Measurements from ENCODE around the gene ZNF680.

Gene ZNF680

DNA sequence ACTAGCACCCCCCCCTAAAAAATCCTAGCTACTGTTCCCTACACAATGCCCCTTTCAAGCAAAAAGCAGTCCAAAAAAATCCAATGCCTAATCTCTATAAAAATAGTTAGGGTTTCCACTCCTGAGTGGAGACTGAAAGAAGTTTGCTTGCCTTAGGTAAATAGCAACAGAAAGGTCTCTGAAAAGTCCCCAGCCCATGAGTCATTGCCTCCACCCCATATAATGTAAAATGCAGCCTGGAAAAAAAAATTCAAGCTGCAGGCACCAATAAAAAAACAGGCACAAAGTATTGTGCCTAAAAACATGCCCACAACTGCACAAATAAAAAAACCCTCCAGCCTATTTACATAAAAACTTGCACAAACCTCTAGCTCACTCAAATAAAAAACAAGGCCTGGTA, 47.5 kb downstream of the ZNF680 start:
- TF ChIP-seq, protein P1, sequence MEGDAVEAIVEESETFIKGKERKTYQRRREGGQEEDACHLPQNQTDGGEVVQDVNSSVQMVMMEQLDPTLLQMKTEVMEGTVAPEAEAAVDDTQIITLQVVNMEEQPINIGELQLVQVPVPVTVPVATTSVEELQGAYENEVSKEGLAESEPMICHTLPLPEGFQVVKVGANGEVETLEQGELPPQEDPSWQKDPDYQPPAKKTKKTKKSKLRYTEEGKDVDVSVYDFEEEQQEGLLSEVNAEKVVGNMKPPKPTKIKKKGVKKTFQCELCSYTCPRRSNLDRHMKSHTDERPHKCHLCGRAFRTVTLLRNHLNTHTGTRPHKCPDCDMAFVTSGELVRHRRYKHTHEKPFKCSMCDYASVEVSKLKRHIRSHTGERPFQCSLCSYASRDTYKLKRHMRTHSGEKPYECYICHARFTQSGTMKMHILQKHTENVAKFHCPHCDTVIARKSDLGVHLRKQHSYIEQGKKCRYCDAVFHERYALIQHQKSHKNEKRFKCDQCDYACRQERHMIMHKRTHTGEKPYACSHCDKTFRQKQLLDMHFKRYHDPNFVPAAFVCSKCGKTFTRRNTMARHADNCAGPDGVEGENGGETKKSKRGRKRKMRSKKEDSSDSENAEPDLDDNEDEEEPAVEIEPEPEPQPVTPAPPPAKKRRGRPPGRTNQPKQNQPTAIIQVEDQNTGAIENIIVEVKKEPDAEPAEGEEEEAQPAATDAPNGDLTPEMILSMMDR (IDR thresholded peaks at IDR 0.05; ENCODE audit: low read depth, low read length, missing control alignments) = no peak
- no peak for DNase-seq (ENCODE audit: extremely low read depth, low read depth)
- no peak overlapping the region for H3K4me3 ChIP-seq (replicated peaks; ENCODE audit: low read depth, low read length)

DNA sequence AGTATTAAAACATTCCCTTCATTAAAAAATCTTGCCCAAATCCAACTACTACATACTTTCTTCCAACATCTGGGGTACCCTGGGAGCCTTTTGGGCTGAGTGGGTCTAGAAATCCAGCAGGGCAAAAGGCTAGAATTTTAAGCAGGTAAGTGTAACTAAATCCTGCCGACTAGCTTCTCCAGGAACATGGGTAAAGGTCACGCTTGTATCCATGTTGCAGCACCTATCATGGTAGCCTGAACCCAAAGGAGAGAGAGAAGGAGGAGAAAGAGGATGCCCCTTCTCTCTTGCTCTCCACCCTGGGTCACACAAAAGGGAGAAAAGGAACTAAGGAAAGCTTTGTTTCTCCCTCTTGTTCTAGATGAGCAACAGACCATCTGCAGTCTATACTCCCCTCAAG, 53.3 kb downstream of the ZNF680 start:
- DNase-seq (ENCODE audit: extremely low read depth, low read depth) = no peak
- TF ChIP-seq, protein P1 (IDR thresholded peaks at IDR 0.05; ENCODE audit: low read depth, low read length, missing control alignments) = no peak
- no peak overlapping the region for H3K4me3 ChIP-seq (replicated peaks; ENCODE audit: low read depth, low read length)

DNA sequence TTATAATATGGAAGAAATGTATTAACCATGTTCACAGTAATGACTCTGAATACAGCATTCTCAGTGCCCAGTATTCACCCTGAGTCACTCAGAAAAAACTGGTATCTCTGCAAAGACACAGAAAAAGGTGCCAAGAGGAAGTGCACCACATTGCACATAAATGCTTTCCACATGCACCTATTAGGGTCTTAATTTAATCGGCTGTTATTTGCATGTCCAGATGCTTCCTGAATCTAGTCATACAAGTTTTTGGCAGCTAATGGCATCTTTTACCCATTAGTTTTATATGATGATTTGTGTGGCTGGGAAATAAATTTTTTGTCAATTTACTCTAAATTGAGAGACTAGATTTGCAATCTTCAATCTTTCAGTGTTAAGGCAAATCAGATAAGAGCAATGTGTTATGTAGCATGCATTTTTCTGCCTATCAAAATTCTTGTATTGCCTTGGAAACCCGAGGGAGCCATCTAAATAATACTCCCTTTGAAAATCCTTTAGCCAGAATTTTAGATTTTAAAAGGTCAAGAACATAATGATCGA, 58.2 kb downstream of the ZNF680 start:
- TF ChIP-seq, protein P1 (IDR thresholded peaks at IDR 0.05; ENCODE audit: low read depth, low read length, missing control alignments) = no peak
- no peak overlapping the region for H3K4me3 ChIP-seq (replicated peaks; ENCODE audit: low read depth, low read length)
- DNase-seq (ENCODE audit: extremely low read depth, low read depth) = no peak

DNA sequence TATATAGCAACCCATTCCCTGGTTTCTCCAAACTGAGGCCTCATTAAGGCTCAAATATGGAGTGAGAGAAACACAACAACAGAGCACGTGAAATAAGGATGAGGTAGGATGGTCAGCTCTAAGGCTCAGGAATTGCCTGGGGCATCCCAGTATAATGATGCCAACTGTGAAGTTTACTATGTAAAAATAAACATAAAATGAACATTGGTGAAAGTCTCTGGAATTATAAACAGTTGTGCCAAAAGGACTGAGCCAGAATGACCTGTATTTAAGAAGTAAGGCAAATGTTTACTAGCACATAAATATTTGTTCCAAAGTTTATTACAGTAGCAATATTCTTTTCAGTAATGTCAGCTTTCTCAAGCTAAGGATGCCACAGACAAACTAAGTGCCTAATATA, 64.6 kb downstream of the ZNF680 start:
- no peak for DNase-seq (ENCODE audit: extremely low read depth, low read depth)
- TF ChIP-seq, protein P1 (IDR thresholded peaks at IDR 0.05; ENCODE audit: low read depth, low read length, missing control alignments) = no peak
- H3K4me3 ChIP-seq (replicated peaks; ENCODE audit: low read depth, low read length) = no peak overlapping the region

DNA sequence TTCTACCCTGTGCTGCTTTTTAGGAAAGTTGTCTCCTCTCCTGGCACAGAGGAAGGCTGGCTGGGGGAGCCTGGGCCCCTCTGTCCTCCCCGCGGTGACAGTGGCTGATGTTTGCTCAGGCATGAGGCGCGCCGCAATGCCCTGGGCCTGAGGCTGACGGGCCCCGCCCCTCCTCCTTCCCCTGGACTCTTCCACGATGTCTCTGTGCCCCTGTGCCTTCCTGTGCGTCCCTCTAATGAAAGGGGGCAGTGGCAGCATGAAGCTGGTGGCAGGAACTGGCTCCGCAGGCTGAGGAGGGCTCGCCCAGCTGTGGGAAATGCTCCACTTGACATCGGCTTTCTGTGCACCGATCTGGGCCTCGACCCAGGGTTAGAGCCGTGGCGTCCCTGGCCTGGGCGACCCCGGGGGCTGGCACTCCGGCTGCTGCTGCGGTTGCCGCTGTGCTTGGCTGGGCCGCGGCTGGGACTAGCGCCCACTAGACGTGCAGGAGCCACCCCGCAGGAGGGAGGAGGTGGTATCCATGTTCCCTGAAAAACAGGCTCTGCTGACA, 67.9 kb downstream of the ZNF680 start:
- TF ChIP-seq, protein P1 (IDR thresholded peaks at IDR 0.05; ENCODE audit: low read depth, low read length, missing control alignments) = no peak
- no peak overlapping the region for H3K4me3 ChIP-seq (replicated peaks; ENCODE audit: low read depth, low read length)
- no peak for DNase-seq (ENCODE audit: extremely low read depth, low read depth)

DNA sequence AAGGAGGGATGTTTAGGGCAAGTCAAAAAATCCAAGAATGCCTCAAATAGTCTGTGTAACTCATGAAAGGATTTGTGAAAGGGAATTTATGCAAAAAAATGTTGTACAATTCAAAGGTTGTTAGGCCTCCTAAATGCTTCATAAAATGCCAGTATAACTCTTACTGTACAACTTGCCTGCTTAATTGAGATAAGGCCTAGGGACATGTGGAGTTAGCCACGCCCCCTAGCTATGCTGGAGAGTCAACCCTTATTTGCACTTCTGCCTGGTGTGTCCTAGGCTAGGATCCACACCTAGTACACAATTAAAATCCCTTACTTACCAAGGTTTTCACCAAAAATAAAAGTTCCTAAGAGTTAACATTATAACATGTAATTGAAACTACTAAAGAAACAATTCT, 77.2 kb downstream of the ZNF680 start:
- H3K4me3 ChIP-seq (replicated peaks; ENCODE audit: low read depth, low read length) = no peak overlapping the region
- no peak for DNase-seq (ENCODE audit: extremely low read depth, low read depth)
- TF ChIP-seq, protein P1 (IDR thresholded peaks at IDR 0.05; ENCODE audit: low read depth, low read length, missing control alignments) = no peak

Data from HFF-Myc (cell line).